Ovary (tissue), 9 donors: ENCODE data around the gene MAPK8IP1. TPM values are rescaled to one million over a fixed set of nuclear protein-coding genes. Genes with fewer than 3 reads are reported as not detected.

Experiments
- DNase-seq, 5 donors: peaks; one replicate each; pipeline ENCODE4 v3.0.0-alpha.2; 2019 to 2020
- H3K27ac ChIP-seq, 2 donors: fragments of 200-600 bp; one replicate each; pipeline versions ENCODE4 v1.5.1 to v1.8.0; 2019 to 2022
- H3K27me3 ChIP-seq: fragments of 200-600 bp; one replicate; pipeline ENCODE4 v1.8.0; 2022
- H3K36me3 ChIP-seq: fragments of 200-600 bp; sonication (generic); one replicate; pipeline ENCODE4 v1.5.1; 2019
- H3K4me1 ChIP-seq: one replicate; pipeline ENCODE4 v1.8.1; 2013; ENCODE audit warnings: mild to moderate bottlenecking, moderate library complexity; ENCODE audit not compliant: insufficient read depth
- H3K4me3 ChIP-seq: fragments of 200-600 bp; sonication (generic); one replicate; pipeline ENCODE4 v1.5.1; 2017
- H3K9me3 ChIP-seq, 2 donors: fragments of 200-600 bp in 1 of 2; sonication (generic) in 1 of 2; one replicate each; pipeline versions ENCODE4 v1.5.1 to v1.8.1; 2013 to 2019; ENCODE audit warnings: mild to moderate bottlenecking in 1 of 2, moderate library complexity in 1 of 2
- CTCF ChIP-seq, 3 donors: fragments of 450-650 bp in 2 of 3; fragments of 200-600 bp in 1 of 3; IDR thresholded peaks; one replicate each; pipeline versions ENCODE4 v1.5.1 to v1.8.0; 2016 to 2022; ENCODE audit warnings: antibody characterized with exemption in 3 of 3, mild to moderate bottlenecking in 1 of 3
- EP300 ChIP-seq: sonication (generic); formaldehyde crosslinking; IDR thresholded peaks from one replicate; pipeline ENCODE4 v1.6.1; 2017; ENCODE audit warnings: antibody characterized with exemption
- POLR2A ChIP-seq: fragments of 450-650 bp; IDR thresholded peaks from one replicate; pipeline ENCODE4 v1.6.1; 2017; ENCODE audit warnings: antibody characterized with exemption, mild to moderate bottlenecking, moderate library complexity
- WGBS, 3 donors: extraction: QIAGEN DNeasy Blood & Tissue Kit in 1 of 3; methylation state at CpG; one replicate each; pipeline versions ENCODE4 v1.1.5 to v1.1.7; 2013 to 2017; 5-methylcytosine and 5-hydroxymethylcytosine counted together
- intact Hi-C, 4 donors: fragments of 100-400 bp; cut with DNase I; formaldehyde crosslinking; loops; one replicate each; pipeline versions ENCODE4 v1.11.0 to v1.15.1; 2022 to 2023
- polyA plus RNA-seq, 2 donors: library from polyadenylated mRNA; stranded (reverse); fragments of 200-250 nt in 1 of 2; fragments of 350-450 nt in 1 of 2; fragmentation: Illumina TruSeq in 1 of 2; extraction: RNeasy Lipid Tissue Mini Kit (QIAGEN cat#74804) in 1 of 2; gene quantifications; one replicate each; pipeline ENCODE4 v1.2.3, GENCODE V29; 2013 to 2014
- total RNA-seq, 7 donors: library from RNA; depleted of rRNA in 2 of 7; stranded (reverse); fragments of >200 nt in 2 of 7; fragmentation: NEBNext Ultra II Directional in 3 of 7; extraction: Animal tissue kit (Norgen Biotek cat#: 25700) in 3 of 7; gene quantifications; one replicate each; pipeline versions ENCODE4 v1.1.0 to v1.2.4, GENCODE V29; 2016 to 2023
- donor health status: DM: no; HTN: no; CAD: no; lungs with moderate emphysema.
- donor health status: DM: no; HTN: no; CAD: no.
- donor health status: Bipolar disorder and iron deficiency.
- donor health status: DM: yes; HTN: yes; CAD: no.
- donor health status: DM: no; HTN: no; CAD: no.
- donor health status: DM: yes; HTN: yes; CAD: no.

The MAPK8IP1 gene
- total and polyA plus RNA-seq, 9 donors: 3.7 to 24.1 (median 14.4) TPM

- Histone ChIP-seq H3K9me3 (no peaks in the 10 kb centered on the region), H3K36me3 (no peaks in the 10 kb centered on the region), H3K27ac (peak overlapping the region; percentile 4 to 83), H3K4me3 (peak overlapping the region; percentile 86), H3K27me3 (no peaks in the 10 kb centered on the region), H3K4me1 (no peaks in the 10 kb centered on the region)
- intact Hi-C loops: no loop called here
- 3 to 7% (median 4%) methylated on average over 16 of the region's 16 CpGs for WGBS, 3 donors
- no peak for DNase-seq
- TF ChIP-seq EP300: no peak
- no peak for TF ChIP-seq POLR2A
- TF ChIP-seq CTCF (IDR thresholded peaks at IDR 0.05): no peak
Measured at GRCh38 chr11:45917286-45917622, 31.8 kb downstream of the MAPK8IP1 start.

GRCh38 chr11:45917623-45918330 lies 32.3 kb downstream of the MAPK8IP1 start, which contains the start of gene PEX16:
PEX16 (minus strand) TSS chr11:45917877; CDS start chr11:45917811, 66 bp downstream.
- peak; percentile 86 for TF ChIP-seq POLR2A
- peak in 1 of 3 donors; percentile 14 for TF ChIP-seq CTCF (IDR thresholded peaks at IDR 0.05)
- peak; percentile 15 for TF ChIP-seq EP300
- no peaks in the 10 kb centered on the region for H3K27me3 ChIP-seq
- H3K27ac ChIP-seq: peak within 1 kb of the TSS; percentile 16 to 83
- WGBS, 3 donors: 0 to 1% (median 1%) methylated on average over 42 to 45 of the region's 45 CpGs
- peak within 1 kb of the TSS; percentile 86 for H3K4me3 ChIP-seq
- peak; percentile 96 to 98 (median 98) for DNase-seq
- intact Hi-C loops: loop anchor here in 1 of 4 donors (2.0 kb wide), 1 partner anchor 71 kb away; the partner anchor contains the start of gene CRY2
- no peaks in the 10 kb centered on the region for H3K36me3 ChIP-seq
- H3K4me1 ChIP-seq: no peaks in the 10 kb centered on the region
- H3K9me3 ChIP-seq: no peaks in the 10 kb centered on the region

- H3K4me3 ChIP-seq: peak overlapping the region; percentile 86
- intact Hi-C loops: loop anchor here in 1 of 4 donors (2.0 kb wide), 1 partner anchor 72 kb away; the partner anchor contains the start of gene CRY2
- H3K27ac ChIP-seq: peak overlapping the region; percentile 16 to 83
- H3K27me3 ChIP-seq: no peaks in the 10 kb centered on the region
- no peaks in the 10 kb centered on the region for H3K9me3 ChIP-seq
- no peaks in the 10 kb centered on the region for H3K36me3 ChIP-seq
- no peaks in the 10 kb centered on the region for H3K4me1 ChIP-seq
- 0 to 1% (median 0%) methylated on average over 36 to 38 of the region's 38 CpGs for WGBS, 3 donors
- DNase-seq: peak; percentile 81 to 88 (median 85)
- TF ChIP-seq EP300: no peak
- peak; percentile 80 for TF ChIP-seq POLR2A
Measured at GRCh38 chr11:45918331-45918941, 33.0 kb downstream of the MAPK8IP1 start.

DNA sequence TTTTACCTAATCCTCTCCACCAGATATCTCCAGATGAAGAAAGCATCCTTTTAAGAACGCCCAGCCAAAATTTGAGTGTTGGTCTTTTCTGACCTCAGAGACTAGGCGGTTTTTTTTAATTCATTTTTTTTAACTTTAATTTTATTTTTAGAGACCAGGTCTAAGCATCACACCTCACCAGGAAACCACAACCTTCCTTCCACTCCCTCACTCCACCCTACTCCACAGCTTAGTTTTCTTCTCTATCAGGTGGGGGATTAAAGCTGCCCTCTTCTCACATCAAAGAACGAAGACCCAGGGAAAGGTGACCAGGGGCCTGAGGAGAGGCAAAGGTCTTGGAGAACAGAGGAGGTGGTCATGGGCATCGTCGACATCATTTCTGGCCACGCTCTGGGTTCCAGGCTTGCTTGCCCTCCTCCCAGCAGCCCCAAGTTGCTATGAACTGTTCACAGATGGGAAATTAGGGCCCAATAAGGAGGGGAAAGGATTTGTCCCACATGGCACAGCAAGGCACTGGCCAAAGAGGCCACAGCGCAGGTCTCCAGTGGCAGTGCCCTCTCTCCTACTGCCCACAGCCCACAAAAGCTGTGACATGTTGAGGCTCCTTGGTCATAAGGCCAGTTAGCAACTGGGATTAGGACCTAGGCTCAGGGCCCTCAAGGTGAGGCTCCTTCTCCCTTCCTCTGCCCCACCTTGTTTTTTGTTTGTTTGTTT lies 33.7 kb downstream of the MAPK8IP1 start:
- WGBS, 3 donors: 57 to 61% (median 59%) methylated on average over 7 of the region's 7 CpGs
- intact Hi-C loops: loop anchor here in 1 of 4 donors (2.0 kb wide), 1 partner anchor 72 kb away; the partner anchor contains the start of gene CRY2
- Histone ChIP-seq H3K4me3 (peak overlapping the region; percentile 86), H3K27me3 (no peaks in the 10 kb centered on the region), H3K9me3 (no peaks in the 10 kb centered on the region), H3K27ac (peak overlapping the region; percentile 6 to 16), H3K4me1 (no peaks in the 10 kb centered on the region), H3K36me3 (no peaks in the 10 kb centered on the region)
- DNase-seq: peak in 3 of 5 donors; percentile 16 to 39 (median 28)
- no peak for TF ChIP-seq EP300
- TF ChIP-seq CTCF (IDR thresholded peaks at IDR 0.05): no peak
- TF ChIP-seq POLR2A: no peak
